LoVo (cell line): Measurements from ENCODE around the gene KCNMA1.
"Not testable (repeated sequence)": the region's sequence is repeated elsewhere in the genome, so short reads cannot be mapped to it uniquely, and the experiment has no call there.

ENCODE experiments used
- DNase-seq: peaks from one replicate; pipeline ENCODE4 v3.0.0-alpha.2; 2016; ENCODE audit warnings: low spot score

Gene KCNMA1

GRCh38 chr10:77531441-77532001 lies 106.1 kb downstream of the KCNMA1 start:
- DNase-seq: peak; percentile 11

- DNase-seq: no peak
Measured at GRCh38 chr10:77530011-77530410, 107.6 kb downstream of the KCNMA1 start.

GRCh38 chr10:77529050-77529576 lies 108.5 kb downstream of the KCNMA1 start:
- DNase-seq: no peak

GRCh38 chr10:77527839-77528238 lies 109.8 kb downstream of the KCNMA1 start:
- DNase-seq: no peak

GRCh38 chr10:77526868-77527617 lies 110.6 kb downstream of the KCNMA1 start:
- no peak for DNase-seq

- DNase-seq: no peak
Measured at GRCh38 chr10:77524281-77524711, 113.3 kb downstream of the KCNMA1 start.

GRCh38 chr10:77522268-77522809 lies 115.3 kb downstream of the KCNMA1 start:
- no peak for DNase-seq

- DNase-seq: no peak
Measured at GRCh38 chr10:77520995-77521394, 116.6 kb downstream of the KCNMA1 start.

GRCh38 chr10:77520290-77520689 lies 117.3 kb downstream of the KCNMA1 start:
- DNase-seq: no peak

- DNase-seq: not testable (repeated sequence)
Measured at GRCh38 chr10:77519791-77520190, 117.8 kb downstream of the KCNMA1 start.

GRCh38 chr10:77518910-77519274 lies 118.7 kb downstream of the KCNMA1 start:
- no peak for DNase-seq

- DNase-seq: no peak
Measured at GRCh38 chr10:77518241-77518909, 119.2 kb downstream of the KCNMA1 start.

- no peak for DNase-seq
Measured at GRCh38 chr10:77516575-77516974, 121.0 kb downstream of the KCNMA1 start.

GRCh38 chr10:77514870-77515269 lies 122.7 kb downstream of the KCNMA1 start:
- no peak for DNase-seq

- DNase-seq: peak; percentile 27
Measured at GRCh38 chr10:77513781-77514331, 123.8 kb downstream of the KCNMA1 start.

- no peak for DNase-seq
Measured at GRCh38 chr10:77513220-77513619, 124.4 kb downstream of the KCNMA1 start.

GRCh38 chr10:77512219-77512578 lies 125.4 kb downstream of the KCNMA1 start:
- DNase-seq: no peak

GRCh38 chr10:77511498-77512218 lies 126.0 kb downstream of the KCNMA1 start:
- no peak for DNase-seq

GRCh38 chr10:77510695-77511094 lies 126.9 kb downstream of the KCNMA1 start:
- DNase-seq: no peak

GRCh38 chr10:77510294-77510693 lies 127.3 kb downstream of the KCNMA1 start:
- no peak for DNase-seq

- DNase-seq: no peak
Measured at GRCh38 chr10:77509391-77509790, 128.2 kb downstream of the KCNMA1 start.
